ENCODE results near the gene DICER1. TPM values are rescaled to one million over a fixed set of nuclear protein-coding genes. Genes with fewer than 3 reads are reported as not detected.

DICER1 gene
- total and polyA plus RNA-seq, 2 donors (not counting 1 experiment from before 2014, with no cell fraction given) = 15.4 to 90.4 TPM

DNA sequence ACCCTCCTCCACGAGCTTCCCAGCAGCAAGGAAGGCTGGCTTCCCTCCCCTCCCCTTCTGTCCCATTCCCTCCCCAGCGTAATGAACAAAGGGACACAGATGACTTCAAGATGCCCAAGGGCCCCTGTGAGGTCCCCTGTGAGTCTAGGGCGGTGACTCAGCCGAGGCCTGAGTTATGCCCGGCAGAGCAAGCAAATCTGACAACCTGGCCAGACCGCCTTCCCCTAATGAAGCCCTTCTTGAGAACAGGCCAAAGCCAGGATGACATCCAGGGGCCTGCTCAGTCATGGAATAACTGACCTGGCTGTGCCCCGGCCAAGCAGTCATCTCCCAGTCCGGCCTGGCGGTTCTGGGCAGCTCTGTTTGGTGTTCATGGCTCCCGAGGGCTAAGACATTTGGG is 89.2 kb downstream of the DICER1 start:
- ChIA-PET CTCF (interaction anchor here (1.0 kb wide), 1 partner anchor 17 kb away, joined by 3 read pairs; no protein-coding TSS in a partner anchor), POLR2A (no interaction called here)
- no peaks in the 10 kb centered on the region for H3K9me3 ChIP-seq (ENCODE audit: control extremely low read depth in 1 of 3, control insufficient read depth in 2 of 3, insufficient read depth in 1 of 3, low read length in 2 of 3)
- H3K4me1 Mint-ChIP-seq = no peaks in the 10 kb centered on the region
- H2AFZ ChIP-seq (ENCODE audit: insufficient read depth, low read depth, low read length, poor library complexity, severe bottlenecking) = no peak overlapping the region
- peaks cover 19% of the 10 kb centered on the region for H3K27me3 Mint-ChIP-seq
- no peak overlapping the region for H3K4me3 Mint-ChIP-seq
- H3K27me3 ChIP-seq (replicated peaks in 1 of 4; ENCODE audit: control extremely low read depth in 1 of 4, control insufficient read depth in 3 of 4, insufficient read depth in 4 of 4, low read length in 3 of 4) = peaks cover 0 to 4% (median 0%) of the 10 kb centered on the region in 4 experiments
- H3K9ac ChIP-seq (ENCODE audit: low read length) = no peak overlapping the region
- no peak overlapping the region for H3K27ac Mint-ChIP-seq
- H3K9me3 Mint-ChIP-seq (ENCODE audit: insufficient read depth) = no peaks in the 10 kb centered on the region
- H3K4me1 ChIP-seq (ENCODE audit: control insufficient read depth in 2 of 2, insufficient read depth in 2 of 2, low read length in 2 of 2) = no peaks in the 10 kb centered on the region
- no peak overlapping the region for H3K27ac ChIP-seq (ENCODE audit: low read length in 2 of 2)
- 81% methylated on average over 10 of the region's 10 CpGs for WGBS (ENCODE audit: insufficient coverage)
- no peaks in the 10 kb centered on the region for H3K79me2 ChIP-seq (ENCODE audit: control insufficient read depth, insufficient read depth, low read length)
- no peak for DNase-seq
- ATAC-seq (ENCODE audit: low read depth) = no peak
- no peak overlapping the region for H3K4me2 ChIP-seq (replicated peaks; ENCODE audit: low read depth, low read length, poor library complexity, severe bottlenecking)
- H4K20me1 ChIP-seq (ENCODE audit: control insufficient read depth, insufficient read depth, low read length, poor library complexity, severe bottlenecking) = no peaks in the 10 kb centered on the region
- no peak overlapping the region for H3K4me3 ChIP-seq (ENCODE audit: control extremely low read depth in 1 of 5, extremely low read depth in 1 of 5, insufficient read depth in 1 of 5, low read depth in 2 of 5, low read length in 4 of 5)
- H3K36me3 ChIP-seq (replicated peaks in 1 of 2; ENCODE audit: control extremely low read depth in 1 of 2, control insufficient read depth in 1 of 2, extremely low read depth in 1 of 2, insufficient read depth in 2 of 2, low read length in 1 of 2) = no peaks in the 10 kb centered on the region
- TF ChIP-seq EZH2 (IDR thresholded peaks at IDR 0.05; ENCODE audit: borderline replicate concordance, insufficient read depth, low read depth, low read length, poor library complexity, severe bottlenecking) = no peak
- TF ChIP-seq, protein P1, sequence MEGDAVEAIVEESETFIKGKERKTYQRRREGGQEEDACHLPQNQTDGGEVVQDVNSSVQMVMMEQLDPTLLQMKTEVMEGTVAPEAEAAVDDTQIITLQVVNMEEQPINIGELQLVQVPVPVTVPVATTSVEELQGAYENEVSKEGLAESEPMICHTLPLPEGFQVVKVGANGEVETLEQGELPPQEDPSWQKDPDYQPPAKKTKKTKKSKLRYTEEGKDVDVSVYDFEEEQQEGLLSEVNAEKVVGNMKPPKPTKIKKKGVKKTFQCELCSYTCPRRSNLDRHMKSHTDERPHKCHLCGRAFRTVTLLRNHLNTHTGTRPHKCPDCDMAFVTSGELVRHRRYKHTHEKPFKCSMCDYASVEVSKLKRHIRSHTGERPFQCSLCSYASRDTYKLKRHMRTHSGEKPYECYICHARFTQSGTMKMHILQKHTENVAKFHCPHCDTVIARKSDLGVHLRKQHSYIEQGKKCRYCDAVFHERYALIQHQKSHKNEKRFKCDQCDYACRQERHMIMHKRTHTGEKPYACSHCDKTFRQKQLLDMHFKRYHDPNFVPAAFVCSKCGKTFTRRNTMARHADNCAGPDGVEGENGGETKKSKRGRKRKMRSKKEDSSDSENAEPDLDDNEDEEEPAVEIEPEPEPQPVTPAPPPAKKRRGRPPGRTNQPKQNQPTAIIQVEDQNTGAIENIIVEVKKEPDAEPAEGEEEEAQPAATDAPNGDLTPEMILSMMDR (IDR thresholded peaks at IDR 0.05) = no peak
- intact Hi-C loops (cut with micrococcal nuclease) = no loop called here

DNA sequence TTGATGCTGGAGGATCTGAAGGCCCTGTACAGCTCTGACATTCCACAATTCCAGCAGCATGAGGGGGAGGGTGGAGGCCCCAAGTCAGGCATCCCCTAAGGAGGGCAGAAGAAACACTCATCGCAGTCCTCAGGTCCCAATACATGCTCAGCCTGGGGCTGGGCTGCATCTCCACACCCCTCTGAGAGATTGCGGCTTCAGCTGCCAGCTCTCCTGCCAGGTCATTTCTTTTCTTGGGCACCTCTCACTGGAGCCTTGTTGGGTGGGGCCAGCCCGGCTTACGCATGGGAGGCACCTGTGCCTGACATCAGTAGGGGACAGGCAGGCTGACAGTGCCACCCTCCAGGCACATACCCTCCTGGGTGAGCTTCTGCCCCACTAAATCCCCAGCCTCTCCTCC is 89.8 kb downstream of the DICER1 start:
- ChIA-PET CTCF (no interaction called here), POLR2A (no interaction called here)
- Histone ChIP-seq H3K36me3 (replicated peaks in 1 of 2; ENCODE audit: control extremely low read depth in 1 of 2, control insufficient read depth in 1 of 2, extremely low read depth in 1 of 2, insufficient read depth in 2 of 2, low read length in 1 of 2) (no peaks in the 10 kb centered on the region), H3K27me3 (replicated peaks in 1 of 4; ENCODE audit: control extremely low read depth in 1 of 4, control insufficient read depth in 3 of 4, insufficient read depth in 4 of 4, low read length in 3 of 4) (peaks cover 0 to 4% (median 0%) of the 10 kb centered on the region in 4 experiments), H3K9ac (ENCODE audit: low read length) (no peak overlapping the region), H3K4me1 (ENCODE audit: control insufficient read depth in 2 of 2, insufficient read depth in 2 of 2, low read length in 2 of 2) (no peaks in the 10 kb centered on the region), H3K4me3 (ENCODE audit: control extremely low read depth in 1 of 5, extremely low read depth in 1 of 5, insufficient read depth in 1 of 5, low read depth in 2 of 5, low read length in 4 of 5) (no peak overlapping the region), H3K79me2 (ENCODE audit: control insufficient read depth, insufficient read depth, low read length) (no peaks in the 10 kb centered on the region), H3K27ac (ENCODE audit: low read length in 2 of 2) (no peak overlapping the region), H2AFZ (ENCODE audit: insufficient read depth, low read depth, low read length, poor library complexity, severe bottlenecking) (no peak overlapping the region), H3K9me3 (ENCODE audit: control extremely low read depth in 1 of 3, control insufficient read depth in 2 of 3, insufficient read depth in 1 of 3, low read length in 2 of 3) (no peaks in the 10 kb centered on the region), H4K20me1 (ENCODE audit: control insufficient read depth, insufficient read depth, low read length, poor library complexity, severe bottlenecking) (no peaks in the 10 kb centered on the region), H3K4me2 (replicated peaks; ENCODE audit: low read depth, low read length, poor library complexity, severe bottlenecking) (no peak overlapping the region)
- no peak for DNase-seq
- no peaks in the 10 kb centered on the region for H3K4me1 Mint-ChIP-seq
- ATAC-seq (ENCODE audit: low read depth) = no peak
- no peaks in the 10 kb centered on the region for H3K9me3 Mint-ChIP-seq (ENCODE audit: insufficient read depth)
- intact Hi-C loops (cut with micrococcal nuclease) = no loop called here
- H3K4me3 Mint-ChIP-seq = no peak overlapping the region
- TF ChIP-seq EZH2 (IDR thresholded peaks at IDR 0.05; ENCODE audit: borderline replicate concordance, insufficient read depth, low read depth, low read length, poor library complexity, severe bottlenecking) = no peak
- TF ChIP-seq, protein P1 (IDR thresholded peaks at IDR 0.05) = no peak
- peaks cover 17% of the 10 kb centered on the region for H3K27me3 Mint-ChIP-seq
- H3K27ac Mint-ChIP-seq = no peak overlapping the region
- WGBS (ENCODE audit: insufficient coverage) = 93% methylated on average over 3 of the region's 4 CpGs

All from B cell (primary cell).